EH (cell line): Measurements from ENCODE around the gene ZKSCAN1.
"Not testable (repeated sequence)": the region's sequence is repeated elsewhere in the genome, so short reads cannot be mapped to it uniquely, and the experiment has no call there.

Experiments used
- DNase-seq: peaks from one replicate; pipeline ENCODE4 v3.0.0-alpha.2; 2015; ENCODE audit warnings: low read depth

ZKSCAN1 gene

GRCh38 chr7:100015232-100016214 lies at the start of gene ZKSCAN1:
Gene ZKSCAN1 (plus strand): TSS chr7:100015596. CDS start chr7:100023507, 7,911 bp downstream.
- DNase-seq = peak; percentile 91

- no peak for DNase-seq
These were observed 46.1 kb upstream of the ZKSCAN1 start for GRCh38 chr7:99969298-99969697.

GRCh38 chr7:99969813-99970212 lies 45.6 kb upstream of the ZKSCAN1 start:
- not testable (repeated sequence) for DNase-seq

GRCh38 chr7:99971242-99971641 lies 44.2 kb upstream of the ZKSCAN1 start:
- no peak for DNase-seq

GRCh38 chr7:99973817-99974216 lies 41.6 kb upstream of the ZKSCAN1 start:
- DNase-seq = not testable (repeated sequence)

GRCh38 chr7:99974681-99975080 lies 40.7 kb upstream of the ZKSCAN1 start:
- no peak for DNase-seq

GRCh38 chr7:99975782-99976521 lies 39.4 kb upstream of the ZKSCAN1 start, which contains the start of gene AZGP1:
Gene AZGP1 (minus strand): TSS chr7:99976031. CDS start chr7:99976020, 11 bp downstream.
- peak; percentile 8 for DNase-seq

- no peak for DNase-seq
These were observed 38.8 kb upstream of the ZKSCAN1 start for GRCh38 chr7:99976626-99977025.

- peak; percentile 24 for DNase-seq
These were observed 35.6 kb upstream of the ZKSCAN1 start for GRCh38 chr7:99979814-99980225.

GRCh38 chr7:99980448-99980872 lies 34.9 kb upstream of the ZKSCAN1 start:
- DNase-seq = not testable (repeated sequence)

- DNase-seq = not testable (repeated sequence)
These were observed 34.3 kb upstream of the ZKSCAN1 start for GRCh38 chr7:99981066-99981465.

- no peak for DNase-seq
These were observed 30.8 kb upstream of the ZKSCAN1 start for GRCh38 chr7:99984593-99984992.

- not testable (repeated sequence) for DNase-seq
These were observed 28.1 kb upstream of the ZKSCAN1 start for GRCh38 chr7:99987306-99987705.

GRCh38 chr7:99987846-99988245 lies 27.6 kb upstream of the ZKSCAN1 start:
- DNase-seq = no peak

- no peak for DNase-seq
These were observed 24.9 kb upstream of the ZKSCAN1 start for GRCh38 chr7:99990460-99990852.

GRCh38 chr7:99991543-99991942 lies 23.9 kb upstream of the ZKSCAN1 start:
- DNase-seq = not testable (repeated sequence)

GRCh38 chr7:99992330-99993038 lies 22.9 kb upstream of the ZKSCAN1 start:
- no peak for DNase-seq

- no peak for DNase-seq
These were observed 20.6 kb upstream of the ZKSCAN1 start for GRCh38 chr7:99994819-99995218.

GRCh38 chr7:99996755-99997544 lies 18.4 kb upstream of the ZKSCAN1 start:
- DNase-seq = no peak

GRCh38 chr7:99997545-99998137 lies 17.8 kb upstream of the ZKSCAN1 start:
- no peak for DNase-seq

- no peak for DNase-seq
These were observed 15.2 kb upstream of the ZKSCAN1 start for GRCh38 chr7:100000239-100000638.
